Epithelial cell of esophagus (primary cell): ENCODE measurements around the gene RPL32.
"Not testable (repeated sequence)": the region's sequence is repeated elsewhere in the genome, so short reads cannot be mapped to it uniquely, and the experiment has no call there.

Experiments
- DNase-seq: peaks from one replicate; pipeline ENCODE4 v3.0.0; 2010; ENCODE audit warnings: low read depth
- H3K4me3 ChIP-seq: 2 replicates; pipeline ENCODE4 v1.5.1; 2011; ENCODE audit warnings: mild to moderate bottlenecking, low read length, control low read depth
- TF ChIP-seq, protein P1 (sequence below): IDR thresholded peaks from 2 replicates; pipeline ENCODE4 v1.5.1; 2011; ENCODE audit warnings: low read depth, mild to moderate bottlenecking, low read length, control low read depth, inconsistent platforms; ENCODE audit not compliant: insufficient read depth; ENCODE audit errors: missing control alignments

RPL32 gene

DNA sequence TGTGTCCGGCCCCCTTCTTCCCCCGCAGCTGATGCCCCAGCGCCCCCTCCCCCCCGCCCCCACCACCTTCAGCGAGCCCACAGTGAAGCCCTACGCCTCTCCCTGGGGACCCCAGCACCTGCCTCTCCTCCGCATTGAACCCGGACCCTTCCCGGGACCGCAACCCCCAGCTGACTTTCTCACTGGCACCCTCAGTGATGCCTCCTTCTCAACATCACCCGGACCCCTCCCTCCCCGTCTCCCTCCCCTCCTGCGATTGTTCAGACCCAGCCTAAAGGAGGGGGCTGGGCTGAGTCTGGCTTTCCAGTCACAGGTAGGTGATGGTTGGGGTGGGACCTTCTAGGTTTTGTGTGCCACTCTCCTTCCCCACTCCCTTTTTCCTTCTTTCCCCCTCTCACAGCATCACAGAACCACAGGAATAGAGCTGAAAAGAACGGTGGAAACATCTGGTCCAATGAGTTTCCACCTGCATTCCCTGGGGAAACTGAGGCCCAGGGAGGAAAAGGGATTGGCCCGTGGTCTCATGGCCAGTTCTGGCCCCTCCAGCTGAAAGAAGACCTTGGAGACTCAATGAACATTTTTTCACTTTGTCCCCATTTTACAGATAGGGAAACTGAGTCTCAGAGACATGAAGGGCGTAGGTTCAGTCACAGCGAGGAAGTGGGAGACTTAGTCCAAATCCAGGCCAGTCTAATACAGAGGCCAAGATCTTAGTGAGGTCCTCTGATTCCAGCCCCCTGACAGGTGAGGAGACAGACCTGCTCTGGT, 44.1 kb downstream of the RPL32 start:
- DNase-seq: no peak
- H3K4me3 ChIP-seq: no peak overlapping the region
- TF ChIP-seq, protein P1, sequence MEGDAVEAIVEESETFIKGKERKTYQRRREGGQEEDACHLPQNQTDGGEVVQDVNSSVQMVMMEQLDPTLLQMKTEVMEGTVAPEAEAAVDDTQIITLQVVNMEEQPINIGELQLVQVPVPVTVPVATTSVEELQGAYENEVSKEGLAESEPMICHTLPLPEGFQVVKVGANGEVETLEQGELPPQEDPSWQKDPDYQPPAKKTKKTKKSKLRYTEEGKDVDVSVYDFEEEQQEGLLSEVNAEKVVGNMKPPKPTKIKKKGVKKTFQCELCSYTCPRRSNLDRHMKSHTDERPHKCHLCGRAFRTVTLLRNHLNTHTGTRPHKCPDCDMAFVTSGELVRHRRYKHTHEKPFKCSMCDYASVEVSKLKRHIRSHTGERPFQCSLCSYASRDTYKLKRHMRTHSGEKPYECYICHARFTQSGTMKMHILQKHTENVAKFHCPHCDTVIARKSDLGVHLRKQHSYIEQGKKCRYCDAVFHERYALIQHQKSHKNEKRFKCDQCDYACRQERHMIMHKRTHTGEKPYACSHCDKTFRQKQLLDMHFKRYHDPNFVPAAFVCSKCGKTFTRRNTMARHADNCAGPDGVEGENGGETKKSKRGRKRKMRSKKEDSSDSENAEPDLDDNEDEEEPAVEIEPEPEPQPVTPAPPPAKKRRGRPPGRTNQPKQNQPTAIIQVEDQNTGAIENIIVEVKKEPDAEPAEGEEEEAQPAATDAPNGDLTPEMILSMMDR: no peak

DNA sequence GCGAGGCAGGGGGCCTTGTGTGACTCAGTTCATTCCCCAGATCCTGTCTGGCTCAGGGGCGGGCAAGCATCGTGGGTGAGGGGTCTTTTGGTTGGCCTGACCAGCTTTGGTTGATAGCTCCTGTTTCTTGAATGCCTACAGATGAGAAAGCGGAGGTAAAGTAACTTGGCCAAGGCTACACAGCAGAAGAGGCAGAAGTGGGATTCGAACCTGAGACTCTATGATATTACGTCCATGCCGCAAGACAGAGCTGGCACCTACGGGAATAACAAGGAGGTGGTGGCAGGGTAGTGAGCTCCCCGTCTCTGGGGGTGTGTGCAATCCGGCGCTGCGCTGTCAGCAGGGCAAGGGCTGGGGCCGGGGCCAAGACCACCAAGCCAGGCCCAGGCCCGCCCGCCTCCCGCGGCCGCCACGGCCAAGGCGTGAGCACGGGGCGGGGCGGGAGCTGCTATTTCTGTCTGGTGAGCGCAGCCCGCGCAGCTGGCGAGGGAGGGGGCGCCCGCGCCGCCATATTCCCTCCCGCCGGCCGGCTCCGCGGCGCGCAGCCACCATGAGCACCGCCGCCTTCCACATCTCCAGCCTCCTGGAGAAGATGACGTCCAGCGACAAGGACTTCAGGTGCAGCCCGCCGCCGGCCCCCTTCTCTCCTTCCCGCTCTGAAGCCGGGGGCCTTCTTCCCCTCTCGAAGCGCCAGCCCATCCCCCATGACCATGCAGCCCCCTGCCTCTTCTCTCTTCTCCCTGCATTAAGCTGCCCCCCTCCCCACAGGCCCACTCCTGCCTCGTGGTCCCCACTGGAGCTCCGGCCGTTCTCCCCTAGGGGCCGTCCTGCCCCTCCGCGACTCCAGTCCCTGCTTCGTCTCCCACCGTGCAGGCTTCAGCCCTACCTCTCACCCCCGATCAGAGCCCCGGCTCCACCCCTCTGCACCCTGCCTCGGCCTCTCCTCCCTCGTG, 44.9 kb downstream of the RPL32 start, which contains the start of gene CAND2:
Gene CAND2 (plus strand): TSS at position 510 of the 953 bp plus-strand sequence. CDS start 41 bp downstream, at position 551.
- TF ChIP-seq, protein P1: no peak
- peak; percentile 22 for DNase-seq
- peak within 1 kb of the TSS; percentile 50 for H3K4me3 ChIP-seq

DNA sequence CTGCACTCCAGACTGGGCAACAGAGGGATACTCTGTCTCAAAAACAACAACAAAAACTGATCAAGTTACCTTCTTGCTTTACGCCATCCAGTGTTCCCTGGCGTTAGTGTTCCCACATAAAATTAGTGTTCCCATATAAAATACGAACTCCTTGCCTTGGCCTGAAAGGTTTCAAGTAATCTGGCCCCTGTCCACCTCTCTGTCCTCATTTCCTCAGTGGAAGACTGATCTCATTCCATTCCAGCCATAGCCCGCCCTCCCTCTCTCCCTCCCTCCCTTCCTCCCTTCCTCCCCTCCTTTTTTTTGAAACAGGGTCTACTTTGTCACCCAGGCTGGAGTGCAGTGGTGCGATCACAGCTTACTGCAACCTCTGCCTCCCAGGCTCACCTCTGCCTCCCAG, 47.7 kb downstream of the RPL32 start:
- TF ChIP-seq, protein P1: no peak
- DNase-seq: no peak
- H3K4me3 ChIP-seq: no peak overlapping the region

DNA sequence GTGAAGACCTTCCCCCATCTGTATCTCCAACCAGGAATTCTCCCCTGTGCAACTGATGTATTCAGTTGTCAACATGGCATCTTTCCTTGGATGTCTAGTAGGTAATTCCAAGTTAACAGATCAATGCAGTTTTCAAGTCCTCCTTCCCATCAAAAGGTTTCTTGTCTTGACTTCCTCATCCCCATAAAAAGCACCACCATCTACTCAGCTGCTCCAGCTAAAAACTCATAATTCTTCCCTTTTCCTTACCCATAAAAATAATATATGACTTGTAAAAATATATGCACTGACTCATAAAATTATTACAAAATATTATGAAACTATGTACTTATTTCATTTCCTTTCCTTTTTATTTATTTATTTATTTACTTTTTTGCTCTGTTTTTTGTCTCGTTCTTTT, 49.9 kb downstream of the RPL32 start:
- TF ChIP-seq, protein P1: no peak
- no peak overlapping the region for H3K4me3 ChIP-seq
- no peak for DNase-seq

DNA sequence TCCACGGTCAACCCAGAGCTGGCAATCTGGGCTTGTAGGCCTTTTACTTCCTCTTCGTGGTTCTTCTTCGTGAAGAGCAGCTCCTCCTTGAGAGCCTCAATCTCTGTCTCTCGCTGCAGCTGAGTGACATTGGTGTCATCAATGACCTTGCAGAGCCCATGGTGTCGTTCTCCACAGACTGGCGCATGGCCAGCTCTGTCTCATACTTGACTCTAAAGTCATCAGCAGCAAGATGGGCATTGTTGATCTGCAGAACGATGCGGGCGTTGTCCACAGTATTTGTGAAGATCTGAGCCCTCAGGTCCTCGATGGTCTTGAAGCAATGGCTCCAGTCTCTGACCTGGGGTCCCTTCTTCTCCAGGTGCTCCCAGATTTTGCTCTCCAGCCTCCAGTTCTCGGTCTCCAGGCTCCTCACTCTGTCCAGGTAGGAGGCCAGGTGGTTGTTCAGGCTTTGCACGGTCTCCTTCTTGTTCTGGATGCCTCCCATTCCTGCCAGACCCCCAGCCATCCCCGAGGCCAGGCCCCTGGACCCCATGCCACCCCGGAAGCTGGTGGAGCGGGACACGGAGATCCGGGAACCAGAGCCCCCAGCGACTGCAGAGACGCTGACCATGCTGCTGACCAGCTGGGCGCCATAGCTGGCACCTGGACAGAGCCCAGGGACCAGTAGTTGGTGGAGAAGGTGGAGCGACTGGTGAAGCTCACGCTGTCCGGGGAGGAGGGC, 53.2 kb downstream of the RPL32 start:
- not testable (repeated sequence) for DNase-seq, H3K4me3 ChIP-seq

DNA sequence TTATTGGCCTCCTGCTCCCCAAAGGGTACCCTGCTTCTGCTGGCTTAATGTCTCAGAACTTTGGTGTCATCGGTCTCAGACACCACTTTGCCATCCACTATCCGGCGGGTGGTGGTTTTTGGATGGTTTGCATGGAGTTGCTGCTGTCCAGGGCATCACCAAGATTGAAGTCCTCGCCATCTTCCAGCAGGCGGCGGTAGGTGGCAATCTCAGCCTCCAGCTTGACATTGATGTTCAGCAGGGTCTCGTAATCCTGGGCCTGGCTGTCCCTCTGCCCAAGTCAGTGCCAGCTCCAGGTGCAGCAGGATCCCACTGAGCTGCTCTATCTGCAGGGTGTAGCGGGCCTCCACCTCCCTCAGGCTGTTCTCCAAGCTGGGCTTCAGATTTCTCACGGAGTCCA, 54.0 kb downstream of the RPL32 start:
- not testable (repeated sequence) for DNase-seq, H3K4me3 ChIP-seq

DNA sequence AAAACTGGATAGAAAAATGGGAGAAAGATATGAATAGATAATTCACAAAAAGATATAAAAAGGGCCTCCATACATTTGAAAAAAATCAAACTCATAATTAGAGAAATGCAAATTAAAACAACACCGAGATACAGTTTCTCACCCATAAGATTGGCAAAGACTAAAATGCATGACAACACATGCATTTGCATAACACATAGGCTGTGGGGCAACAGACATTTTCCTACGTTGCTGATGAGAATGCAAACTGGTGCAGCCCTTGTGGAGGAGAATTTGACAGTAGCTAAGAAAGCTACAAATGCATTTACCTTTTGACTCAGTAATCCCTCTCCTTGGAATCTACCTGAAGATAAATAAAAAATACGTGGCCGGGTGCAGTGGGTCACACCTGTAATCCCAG, 56.3 kb downstream of the RPL32 start:
- no peak for DNase-seq
- TF ChIP-seq, protein P1: no peak
- H3K4me3 ChIP-seq: no peak overlapping the region
